Measurements from ENCODE around the gene NELFE.
"Not testable (repeated sequence)": the region's sequence is repeated elsewhere in the genome, so short reads cannot be mapped to it uniquely, and the experiment has no call there.

GRCh38 chr6:32002546-32003268, 43.9 kb upstream of the NELFE start:
- not testable (repeated sequence) for TF ChIP-seq CTCF, POLR2A, EP300 (IDR thresholded peaks at IDR 0.05)
